ENCODE results near the gene SERPINB5.

DNA sequence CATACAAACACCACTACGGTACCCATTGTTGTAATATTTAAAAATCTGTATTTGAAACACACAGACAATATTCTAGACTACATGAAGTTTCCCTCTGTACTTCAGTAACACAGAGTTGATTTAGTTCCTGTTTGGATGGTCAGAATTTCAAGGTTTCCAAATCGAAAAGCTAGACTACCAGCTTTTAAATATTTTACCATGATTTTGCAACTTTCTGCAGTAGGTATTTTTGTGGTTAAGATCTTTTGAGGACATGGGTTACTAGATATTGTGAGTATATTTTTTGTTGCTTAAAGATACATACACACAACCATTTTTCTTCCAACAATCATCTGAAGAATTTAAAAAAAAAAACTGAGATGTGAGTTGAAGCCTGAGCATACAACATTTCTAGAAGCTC is 10.9 kb downstream of the SERPINB5 start:
- TF ChIP-seq POLR2AphosphoS5 (IDR thresholded peaks at IDR 0.05; ENCODE audit: low read depth, low read length) (no peak), SIN3A (IDR thresholded peaks at IDR 0.05; ENCODE audit: borderline replicate concordance, insufficient read depth, low read length) (no peak)

All from PFSK-1 (cell line).